SU-DHL-6 (cell line): ENCODE data around the gene PLA2G4F.

Experiments
- EZH2phosphoT487 ChIP-seq: fragments of 200-600 bp; sonication (generic), shearing (Covaris generic); conservative IDR thresholded peaks from 2 replicates; pipeline ENCODE4 v1.6.1; 2018; ENCODE audit warnings: mild to moderate bottlenecking, antibody characterized with exemption, low read length, moderate library complexity, mixed read lengths
- TF ChIP-seq, protein P1 (sequence below): fragments of 200-600 bp; sonication (generic); IDR thresholded peaks from one replicate; pipeline ENCODE4 v1.5.1; 2017; ENCODE audit warnings: antibody characterized with exemption, mild to moderate bottlenecking, low read length, moderate library complexity; ENCODE audit not compliant: insufficient read depth, poor library complexity, severe bottlenecking

DNA sequence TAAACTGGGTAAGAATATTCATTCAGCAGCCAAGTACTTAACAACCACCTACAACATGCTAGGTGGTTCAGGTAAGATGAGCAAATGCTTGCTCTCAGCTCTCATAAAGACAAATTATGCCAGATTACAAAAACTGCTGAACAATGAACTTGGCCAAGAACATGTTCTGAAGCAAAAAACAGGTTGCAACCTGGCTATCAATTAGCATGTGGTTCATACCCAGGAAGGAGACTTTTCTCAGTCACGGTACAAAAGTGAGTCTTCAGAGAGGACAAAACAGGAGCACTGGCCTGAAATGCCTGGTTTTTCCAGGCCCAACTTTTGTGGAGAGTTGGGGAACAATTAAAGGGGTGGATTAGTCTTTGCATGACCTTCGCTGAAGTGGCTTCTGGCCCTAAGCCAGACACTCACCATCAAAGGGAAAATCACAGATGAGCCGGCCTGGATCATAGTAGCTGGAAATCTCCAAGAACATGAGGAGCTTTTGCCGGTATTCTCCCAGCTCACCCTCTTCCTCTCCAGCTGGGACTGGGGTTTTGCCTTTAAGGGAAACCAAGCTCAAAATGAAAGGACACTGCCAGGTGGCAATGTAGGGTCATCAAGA lies 7.6 kb upstream of the PLA2G4F start:
- TF ChIP-seq, protein P1, sequence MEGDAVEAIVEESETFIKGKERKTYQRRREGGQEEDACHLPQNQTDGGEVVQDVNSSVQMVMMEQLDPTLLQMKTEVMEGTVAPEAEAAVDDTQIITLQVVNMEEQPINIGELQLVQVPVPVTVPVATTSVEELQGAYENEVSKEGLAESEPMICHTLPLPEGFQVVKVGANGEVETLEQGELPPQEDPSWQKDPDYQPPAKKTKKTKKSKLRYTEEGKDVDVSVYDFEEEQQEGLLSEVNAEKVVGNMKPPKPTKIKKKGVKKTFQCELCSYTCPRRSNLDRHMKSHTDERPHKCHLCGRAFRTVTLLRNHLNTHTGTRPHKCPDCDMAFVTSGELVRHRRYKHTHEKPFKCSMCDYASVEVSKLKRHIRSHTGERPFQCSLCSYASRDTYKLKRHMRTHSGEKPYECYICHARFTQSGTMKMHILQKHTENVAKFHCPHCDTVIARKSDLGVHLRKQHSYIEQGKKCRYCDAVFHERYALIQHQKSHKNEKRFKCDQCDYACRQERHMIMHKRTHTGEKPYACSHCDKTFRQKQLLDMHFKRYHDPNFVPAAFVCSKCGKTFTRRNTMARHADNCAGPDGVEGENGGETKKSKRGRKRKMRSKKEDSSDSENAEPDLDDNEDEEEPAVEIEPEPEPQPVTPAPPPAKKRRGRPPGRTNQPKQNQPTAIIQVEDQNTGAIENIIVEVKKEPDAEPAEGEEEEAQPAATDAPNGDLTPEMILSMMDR, result no peak
- no peak for TF ChIP-seq EZH2phosphoT487
